ENCODE results near the gene GAD1.

GAD1 gene

DNA sequence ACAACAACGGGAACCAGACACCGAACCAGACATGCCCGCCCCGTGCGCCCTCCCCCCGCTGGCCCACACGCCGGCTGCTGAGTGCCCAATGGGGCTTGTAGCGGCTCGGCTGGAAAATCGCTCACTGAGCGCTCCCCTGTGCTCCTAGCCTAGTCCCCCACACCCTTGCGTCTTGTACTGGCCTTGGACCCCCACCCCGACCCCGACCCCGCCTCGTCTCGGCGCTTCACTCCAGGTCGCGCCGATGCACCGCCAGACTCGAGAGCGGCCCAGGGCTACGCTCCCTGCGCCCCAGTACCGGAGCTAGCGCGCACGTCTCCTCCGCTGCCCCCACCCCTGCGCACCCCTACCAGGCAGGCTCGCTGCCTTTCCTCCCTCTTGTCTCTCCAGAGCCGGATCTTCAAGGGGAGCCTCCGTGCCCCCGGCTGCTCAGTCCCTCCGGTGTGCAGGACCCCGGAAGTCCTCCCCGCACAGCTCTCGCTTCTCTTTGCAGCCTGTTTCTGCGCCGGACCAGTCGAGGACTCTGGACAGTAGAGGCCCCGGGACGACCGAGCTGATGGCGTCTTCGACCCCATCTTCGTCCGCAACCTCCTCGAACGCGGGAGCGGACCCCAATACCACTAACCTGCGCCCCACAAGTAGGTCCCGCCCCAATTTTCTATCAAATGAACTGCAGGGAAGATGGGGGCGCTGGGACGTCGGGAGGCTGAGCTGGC, 1.5 kb downstream of the GAD1 start:
- DNase-seq, result no peak

DNA sequence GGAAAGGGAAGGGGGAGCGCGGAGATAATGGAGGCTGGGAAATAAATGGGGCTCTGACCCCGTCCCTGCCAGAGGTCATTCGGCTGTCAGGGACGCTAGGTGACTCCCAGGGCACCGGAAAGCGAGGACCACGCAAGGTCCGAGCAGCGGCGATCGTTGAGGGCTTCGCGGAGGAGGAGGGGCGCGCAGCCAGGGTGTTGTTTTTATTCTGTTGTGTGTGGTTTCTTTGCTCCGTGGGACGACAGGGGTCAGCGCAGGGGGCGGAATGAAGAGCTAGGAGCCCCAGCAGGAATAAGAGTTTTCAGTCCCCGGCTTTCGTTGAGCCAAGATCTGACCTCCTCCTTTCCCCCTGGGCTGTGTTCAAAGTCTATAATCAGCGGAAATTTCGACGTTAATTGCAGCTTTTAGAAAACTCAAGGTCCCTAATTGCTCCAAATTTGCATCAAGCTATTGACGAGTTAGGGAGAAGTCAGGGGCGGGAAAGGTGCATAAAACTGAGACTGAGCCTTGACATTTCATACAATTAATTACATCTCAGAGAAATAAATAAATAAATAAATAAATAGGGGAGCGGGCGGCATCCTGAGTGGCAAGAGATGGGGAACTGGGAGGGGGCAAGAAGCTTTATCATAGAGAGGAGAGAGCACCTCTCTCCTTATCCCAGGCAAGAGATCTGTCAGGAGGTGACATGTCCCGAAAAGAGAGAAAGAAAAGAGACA, 2.2 kb downstream of the GAD1 start:
- peak; percentile 20 for DNase-seq

DNA sequence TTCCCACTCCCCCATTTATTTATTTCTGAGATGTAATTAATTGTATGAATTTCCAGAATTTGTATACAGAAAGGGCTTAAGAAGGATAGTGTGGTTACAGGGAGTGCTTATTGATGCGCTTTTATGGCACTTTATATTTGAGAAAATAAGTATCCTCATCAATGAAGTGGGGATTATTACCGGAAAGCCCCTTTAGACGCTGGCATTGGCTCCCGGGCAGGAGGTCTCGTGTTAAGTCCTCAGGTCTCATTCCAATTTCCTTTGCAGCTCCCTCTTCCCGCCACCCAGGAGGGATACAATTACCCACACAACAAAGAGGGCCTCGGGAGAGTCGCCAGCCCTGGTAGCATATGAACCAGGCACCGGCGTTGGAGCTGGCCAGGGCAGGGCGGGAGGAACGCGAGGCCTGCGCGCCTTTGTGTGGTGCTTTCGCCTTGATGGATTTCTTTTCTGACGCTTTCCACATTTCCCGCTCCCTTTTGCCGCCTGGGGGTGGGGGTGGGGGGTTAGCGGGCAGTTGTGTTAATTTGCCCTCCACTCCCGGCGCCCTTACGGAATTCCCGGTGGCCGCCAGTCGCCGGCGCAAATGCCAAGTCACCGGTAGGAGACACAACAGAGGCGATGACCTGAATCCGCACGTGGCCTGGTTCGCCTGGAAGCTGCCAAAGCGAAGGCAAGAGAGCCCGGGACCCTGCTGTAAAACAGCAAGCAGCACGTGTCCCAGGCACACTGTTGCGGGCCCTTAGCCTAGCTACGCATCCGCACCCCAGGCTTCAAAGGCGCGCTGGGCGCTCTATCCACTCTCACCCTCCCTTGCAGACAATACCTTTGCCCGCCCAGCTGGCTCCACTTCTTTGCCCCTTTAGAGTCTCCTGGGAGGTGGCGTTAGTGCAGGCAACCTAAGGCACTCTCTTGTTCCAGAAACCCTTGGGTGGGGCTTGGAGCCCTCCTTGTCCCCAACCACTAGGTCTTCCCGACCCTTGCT, 3.3 kb downstream of the GAD1 start:
- no peak for DNase-seq

DNA sequence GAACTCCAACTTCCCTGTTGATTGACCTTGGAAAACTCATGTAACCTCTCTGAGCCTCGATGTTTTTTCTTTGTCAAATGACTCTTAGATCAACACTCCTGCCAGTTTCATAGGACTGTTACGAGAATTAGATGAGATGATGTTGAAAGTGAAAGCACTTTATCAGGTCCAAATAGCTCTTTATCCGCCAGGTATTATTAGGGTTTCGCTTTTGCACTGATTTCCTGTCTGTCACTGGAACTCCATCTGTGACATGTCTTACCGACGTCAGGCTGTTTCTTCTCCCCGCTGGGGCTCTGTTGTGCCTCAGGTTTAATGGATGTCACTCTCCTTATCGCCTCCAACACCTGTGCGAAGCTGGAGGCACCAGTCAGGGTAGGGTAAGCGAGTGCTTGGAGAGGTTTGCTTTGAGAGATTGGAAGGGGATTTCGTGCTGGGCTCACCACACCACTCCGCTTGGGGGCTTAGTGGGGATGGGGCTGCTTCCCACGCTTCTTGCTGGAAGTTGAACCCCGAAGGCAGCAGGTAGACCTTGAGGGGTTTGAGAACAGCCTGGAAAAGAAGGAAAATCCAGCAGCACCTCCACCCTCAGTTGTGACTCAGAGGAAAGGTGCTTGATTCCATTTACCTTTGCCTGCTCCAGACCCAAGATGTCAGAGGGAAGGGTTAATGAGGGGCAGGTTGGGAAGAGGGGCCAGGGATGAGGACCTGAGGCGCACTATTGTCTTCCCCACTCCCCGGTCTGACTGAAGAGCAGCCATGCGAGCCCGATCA, 4.3 kb downstream of the GAD1 start:
- no peak for DNase-seq

DNA sequence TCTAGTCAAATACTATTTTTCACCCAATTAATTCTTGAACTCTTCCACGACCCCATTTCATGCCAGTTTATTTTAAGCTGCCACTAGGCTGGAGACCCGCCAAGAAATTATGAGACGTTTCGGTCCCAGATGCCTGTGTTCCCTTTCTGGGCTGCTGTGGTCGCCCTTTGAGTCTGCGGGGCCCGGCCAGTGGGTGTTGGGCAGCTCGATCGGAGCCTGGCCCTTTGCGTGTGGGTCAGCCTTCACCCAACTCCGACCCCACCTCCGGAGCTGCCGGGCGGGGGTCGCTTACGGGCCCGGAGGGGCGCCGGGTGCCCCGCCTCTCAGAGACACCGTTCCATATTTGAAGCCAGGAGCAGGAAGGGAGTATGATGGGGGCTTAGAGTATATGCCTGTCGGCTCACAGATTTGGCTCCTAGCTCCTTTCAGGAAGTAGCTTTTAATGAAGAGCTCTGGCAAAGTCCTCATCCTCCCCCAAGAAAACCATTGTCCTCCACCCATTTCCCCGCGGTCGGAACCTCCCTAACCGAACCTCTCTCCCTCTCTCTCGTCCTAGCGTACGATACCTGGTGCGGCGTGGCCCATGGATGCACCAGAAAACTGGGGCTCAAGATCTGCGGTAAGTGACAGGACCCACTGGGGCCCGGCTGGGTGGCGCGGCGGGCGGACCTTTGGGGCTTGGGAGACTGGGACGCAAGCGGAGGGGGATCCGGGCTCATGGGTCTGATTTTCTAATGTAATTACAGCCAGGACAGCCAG, 5.0 kb downstream of the GAD1 start:
- no peak for DNase-seq

DNA sequence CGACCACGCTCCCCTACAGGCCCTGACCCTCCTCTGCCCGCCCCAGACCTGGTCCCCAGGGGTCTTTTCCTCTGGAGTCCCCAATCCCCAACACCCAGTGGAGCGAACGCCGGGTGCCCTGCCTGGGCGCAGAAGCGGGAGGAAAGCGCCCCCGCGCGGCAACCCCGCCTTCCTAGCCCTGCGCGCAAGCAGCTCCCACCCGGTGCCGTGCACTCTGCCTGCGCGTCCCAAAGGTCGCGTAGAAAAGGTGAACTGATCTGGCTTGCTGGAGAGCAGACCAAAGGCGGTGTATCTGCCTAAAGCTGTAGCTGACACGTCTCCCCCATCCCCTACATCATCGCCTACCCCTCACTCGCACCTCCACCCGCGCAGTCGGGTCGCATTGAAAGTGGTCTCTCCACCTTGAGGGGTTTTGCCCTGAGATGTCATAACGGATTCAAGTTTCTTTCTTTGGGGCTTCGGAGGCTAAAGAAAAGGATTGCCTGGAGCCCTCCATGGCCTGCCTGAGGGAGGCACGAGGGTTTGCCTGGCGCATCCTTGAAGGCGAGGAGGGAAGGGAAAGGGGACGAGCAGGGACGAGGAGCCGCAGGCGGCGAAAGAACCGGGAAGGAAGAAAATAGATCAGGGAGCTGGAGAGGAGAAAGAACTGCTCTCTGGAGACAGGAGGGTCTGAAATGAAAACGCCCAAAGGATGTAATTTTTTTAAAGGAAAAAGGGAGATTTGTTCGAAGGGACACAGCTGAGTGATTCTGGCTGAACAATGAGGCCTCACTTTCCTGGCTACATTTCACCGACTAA, 5.8 kb downstream of the GAD1 start:
- DNase-seq, result no peak

DNA sequence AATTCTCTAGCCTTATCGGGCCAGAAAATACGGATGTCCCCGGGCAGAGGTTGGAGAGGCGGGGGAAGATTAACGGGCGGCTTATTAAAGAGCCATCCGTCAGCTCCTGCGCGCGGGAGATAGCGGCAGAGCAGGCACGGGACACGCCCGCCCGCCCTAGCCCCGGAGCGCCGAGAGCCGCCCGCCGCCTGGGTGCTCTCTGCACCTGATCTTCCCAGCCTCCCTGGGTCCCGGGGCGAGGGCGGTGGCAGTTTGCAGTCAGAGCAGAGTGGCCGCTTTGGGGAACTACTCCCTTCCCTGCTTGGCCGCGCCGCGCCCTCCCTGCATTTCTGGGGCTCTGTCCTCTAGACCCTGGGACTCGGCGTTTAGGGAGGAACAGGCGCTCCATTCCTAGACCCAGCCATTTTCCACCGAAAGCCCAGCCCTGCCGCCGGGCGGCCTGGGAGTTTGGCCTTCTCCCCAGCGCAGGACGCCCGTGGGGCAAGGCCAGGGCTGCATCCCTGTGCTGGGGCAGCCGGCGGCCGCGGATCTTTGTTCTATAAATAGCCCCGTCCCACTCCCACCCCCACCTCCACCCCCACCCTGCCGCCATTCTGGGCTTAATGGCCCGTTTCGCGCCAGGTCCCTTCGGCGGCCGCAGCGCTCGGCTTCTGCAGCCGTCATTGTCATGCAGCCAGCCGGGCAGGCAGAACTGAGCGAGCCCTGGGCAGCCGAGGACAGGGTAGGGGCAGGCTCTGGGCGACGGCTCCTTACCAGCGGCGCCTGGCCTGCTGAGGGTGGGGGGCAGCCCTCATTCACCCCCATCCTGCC, 6.6 kb downstream of the GAD1 start:
- DNase-seq, result no peak

DNA sequence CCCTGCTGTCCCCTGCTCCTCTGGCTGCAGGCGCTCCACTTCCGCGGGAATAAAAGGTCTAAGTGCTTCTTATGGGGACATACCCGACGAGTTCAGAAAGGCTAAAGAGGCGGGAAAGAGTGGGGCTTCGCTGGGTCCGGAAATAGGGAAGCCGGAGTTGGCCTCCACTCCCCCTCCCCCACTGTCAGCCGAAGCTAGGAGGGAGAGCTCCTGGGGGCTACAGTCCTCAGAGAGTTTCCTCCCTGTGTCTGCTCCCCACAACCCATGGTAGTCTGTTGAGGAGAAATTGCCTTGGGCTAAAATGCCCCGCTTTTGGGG, 7.2 kb downstream of the GAD1 start:
- no peak for DNase-seq

DNA sequence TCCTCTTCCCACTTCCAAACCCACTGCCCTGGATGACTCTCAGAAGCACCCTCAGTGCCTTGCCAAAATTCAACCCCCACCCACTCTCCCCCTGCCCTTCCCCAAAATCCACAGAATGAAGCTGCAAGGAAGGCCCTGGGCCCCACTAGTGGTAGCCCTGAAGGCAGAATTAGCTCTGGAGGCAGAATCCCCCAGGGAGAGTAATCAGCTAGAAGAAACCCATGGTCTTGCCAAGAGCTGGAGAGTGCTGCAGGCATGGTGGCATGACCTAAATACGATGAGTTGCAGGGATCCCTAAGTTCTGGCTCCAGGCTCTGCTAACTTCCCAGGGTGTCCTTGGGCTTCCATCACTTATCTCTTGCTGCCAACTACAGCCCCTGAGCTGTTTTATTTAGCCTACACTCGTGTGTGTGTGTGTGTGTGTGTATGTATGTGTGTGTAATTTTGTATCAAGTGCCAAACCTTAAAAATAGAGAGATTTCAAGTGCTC, 7.9 kb downstream of the GAD1 start:
- DNase-seq, result no peak

DNA sequence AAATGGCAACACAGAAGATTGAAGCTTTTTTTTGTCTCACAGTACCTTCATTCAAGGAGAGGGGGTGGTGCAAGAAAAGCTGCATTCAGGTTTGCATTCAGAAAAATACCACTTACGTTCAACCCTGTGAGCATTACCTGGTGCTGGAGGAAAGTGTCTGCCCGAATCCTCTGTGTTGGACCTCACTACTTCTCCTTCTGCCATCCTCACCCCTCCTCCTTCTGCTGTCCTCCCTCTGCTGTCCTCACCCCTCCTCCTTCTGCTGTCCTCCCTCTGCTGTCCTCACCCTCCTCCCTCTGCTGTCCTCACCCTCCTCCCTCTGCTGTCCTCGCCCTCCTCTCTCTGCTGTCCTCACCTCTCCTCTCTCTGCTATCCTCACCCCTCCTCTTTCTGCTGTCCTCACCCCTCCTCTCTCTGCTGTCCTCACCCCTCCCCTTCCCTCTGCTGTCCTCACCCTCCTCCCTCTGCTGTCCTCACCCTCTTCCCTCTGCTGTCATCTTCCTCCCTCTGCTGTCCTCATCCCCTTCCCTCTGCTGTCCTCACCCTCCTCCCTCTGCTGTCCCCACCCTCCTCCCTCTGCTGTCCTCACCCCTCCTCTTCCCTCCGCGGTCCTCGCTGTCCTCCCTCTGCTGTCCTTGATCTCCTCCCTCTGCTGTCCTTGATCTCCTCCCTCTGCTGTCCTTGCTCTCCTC, 11.3 kb downstream of the GAD1 start:
- DNase-seq, result no peak

DNA sequence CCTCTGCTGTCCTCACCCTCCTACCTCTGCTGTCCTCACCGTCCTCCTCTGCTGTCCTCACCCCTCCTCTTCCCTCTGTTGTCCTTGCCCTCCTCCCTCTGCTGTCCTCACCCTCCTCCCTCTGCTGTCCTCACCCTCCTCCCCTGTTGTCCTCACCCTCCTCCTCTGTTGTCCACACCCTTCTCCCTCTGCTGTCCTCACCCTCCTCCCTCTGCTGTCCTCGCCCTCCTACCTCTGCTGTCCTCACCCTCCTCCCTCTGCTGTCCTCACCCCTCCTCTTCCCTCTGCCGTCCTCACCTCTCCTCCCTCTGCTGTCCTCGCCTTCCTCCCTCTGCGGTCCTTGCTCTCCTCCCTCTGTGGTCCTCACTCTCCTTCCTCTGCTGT, 11.8 kb downstream of the GAD1 start:
- no peak for DNase-seq

DNA sequence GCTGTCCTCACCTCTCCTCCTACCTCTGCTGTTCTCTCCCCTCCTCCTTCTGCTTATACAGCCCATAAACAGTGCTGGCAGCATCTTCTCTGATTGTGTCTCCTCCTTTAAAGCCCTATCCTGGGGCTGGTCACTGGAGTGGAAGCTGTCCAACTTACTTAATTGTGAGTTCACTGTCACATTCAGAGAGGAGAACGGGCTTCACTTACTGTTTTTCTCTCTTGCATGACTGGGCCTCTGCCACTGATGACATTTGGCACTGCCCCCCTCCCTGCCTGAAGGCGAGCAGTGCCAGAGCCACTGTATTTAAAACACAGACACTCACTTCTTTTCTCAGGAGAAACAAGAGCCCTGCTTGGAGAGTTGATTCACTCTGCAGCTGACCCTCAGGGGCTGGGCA, 12.3 kb downstream of the GAD1 start:
- no peak for DNase-seq

DNA sequence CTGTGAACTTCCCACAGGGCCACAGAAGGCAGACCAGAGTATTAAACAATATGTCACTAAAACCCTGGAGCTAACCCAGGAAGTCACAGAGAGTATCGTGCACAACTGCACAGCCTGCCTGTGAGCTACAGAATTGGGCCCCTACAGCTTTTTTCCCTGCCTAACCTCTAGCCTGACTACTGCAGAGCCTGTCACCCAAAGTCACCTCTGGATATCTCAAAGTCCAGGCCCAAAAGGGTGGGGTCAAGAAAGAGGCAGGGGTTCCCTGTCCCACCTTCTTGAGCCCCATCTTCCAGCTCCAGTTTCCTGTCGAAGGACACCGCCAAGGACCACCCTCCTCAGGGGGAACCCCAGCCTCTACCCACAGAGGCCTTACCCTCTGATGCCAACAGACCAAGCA, 13.5 kb downstream of the GAD1 start:
- no peak for DNase-seq

DNA sequence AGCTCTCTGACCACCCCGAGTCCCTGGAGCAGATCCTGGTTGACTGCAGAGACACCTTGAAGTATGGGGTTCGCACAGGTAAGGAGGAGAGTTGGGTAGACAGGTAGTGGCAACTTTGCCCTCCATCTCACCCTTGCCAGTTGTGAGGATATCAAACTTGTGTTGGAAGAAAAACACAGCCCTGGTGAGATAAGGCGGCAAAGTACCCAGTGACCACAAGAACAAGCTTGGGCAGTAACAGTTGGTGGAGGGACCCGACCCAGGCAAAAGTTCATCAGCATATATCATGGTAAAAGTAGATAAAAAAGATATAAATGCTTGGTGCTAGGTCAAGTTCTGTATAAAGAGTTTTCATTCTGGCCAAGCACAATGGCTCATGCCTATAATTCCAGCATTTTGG, 14.4 kb downstream of the GAD1 start:
- no peak for DNase-seq

DNA sequence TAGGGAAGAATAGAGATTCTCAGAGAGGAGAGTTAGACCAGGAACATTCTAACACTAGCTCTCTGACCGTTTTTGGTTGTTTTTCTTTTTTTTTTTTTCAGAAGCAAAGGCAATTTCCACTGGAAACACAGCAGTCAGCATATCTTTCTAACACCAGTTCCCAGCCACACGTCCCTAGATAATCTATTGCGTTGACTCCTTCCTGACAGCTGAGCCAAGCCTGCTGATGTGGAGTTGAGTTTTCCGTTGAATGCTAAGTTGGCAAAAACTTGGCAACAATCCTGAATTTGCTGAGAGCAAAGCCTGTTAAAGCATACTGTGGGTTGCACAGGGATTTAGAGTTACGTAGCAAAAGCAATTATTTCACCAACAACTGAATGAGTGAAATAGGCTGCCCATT, 19.3 kb downstream of the GAD1 start:
- no peak for DNase-seq

DNA sequence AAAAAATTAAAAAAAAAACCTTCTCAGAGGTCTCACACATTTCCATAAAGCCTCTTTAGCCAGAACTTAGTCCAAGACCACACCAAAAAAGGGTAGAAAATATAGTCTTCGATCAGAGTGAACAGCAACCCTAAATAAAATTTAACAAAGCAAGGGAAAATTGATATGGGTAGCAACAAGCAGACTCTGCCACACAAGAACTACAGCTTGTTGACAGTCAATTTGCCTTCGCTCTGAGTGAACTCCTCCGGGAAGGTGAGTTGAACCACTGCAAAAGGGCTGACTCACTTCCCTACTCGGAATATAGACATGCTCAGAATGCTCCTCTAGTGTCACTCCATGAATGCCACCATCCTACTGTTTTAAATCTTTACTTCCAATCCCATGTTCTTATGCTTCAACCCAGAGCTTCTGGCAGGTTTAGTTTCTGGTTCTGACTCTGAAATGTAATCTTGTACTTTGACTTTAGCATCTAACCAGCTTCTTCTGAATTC, 24.1 kb downstream of the GAD1 start:
- DNase-seq, result no peak

DNA sequence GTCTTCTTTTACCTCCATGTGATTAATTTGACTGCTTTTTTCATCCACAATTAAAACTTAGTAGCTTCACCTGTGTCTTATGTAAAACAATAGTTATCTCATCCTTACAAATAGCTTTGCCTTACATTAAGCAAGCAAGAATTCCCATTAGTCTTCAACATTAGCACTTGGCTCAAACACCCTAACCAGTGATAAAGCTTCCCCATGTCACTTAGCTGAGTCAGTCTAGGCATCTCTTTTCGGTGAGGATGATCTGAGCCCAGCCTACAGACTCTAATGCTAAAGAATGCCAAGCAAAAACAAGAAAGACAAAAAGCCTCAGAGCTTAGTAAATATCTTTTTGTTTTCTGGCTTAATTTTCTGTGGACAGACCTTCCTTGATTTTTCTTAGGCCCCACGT, 26.1 kb downstream of the GAD1 start:
- DNase-seq, result no peak

DNA sequence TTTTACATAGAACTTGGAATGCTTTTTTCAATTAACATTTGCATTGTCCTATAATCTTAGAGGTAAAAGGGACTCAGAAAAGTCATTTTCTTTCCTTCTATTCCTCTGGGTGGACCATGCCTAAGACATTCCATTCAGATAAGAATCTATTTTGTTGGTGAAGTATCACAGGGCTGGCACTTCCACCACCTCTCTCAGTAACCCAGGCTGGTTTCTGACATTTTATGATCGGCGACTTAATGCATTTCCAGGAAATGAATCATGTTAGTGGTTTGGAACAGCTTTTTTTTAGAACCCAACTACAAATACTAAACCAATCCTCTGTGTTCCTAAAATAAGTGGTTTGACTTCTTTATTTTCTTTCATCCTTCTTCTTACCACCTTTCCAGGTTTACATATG, 27.0 kb downstream of the GAD1 start:
- DNase-seq, result no peak

DNA sequence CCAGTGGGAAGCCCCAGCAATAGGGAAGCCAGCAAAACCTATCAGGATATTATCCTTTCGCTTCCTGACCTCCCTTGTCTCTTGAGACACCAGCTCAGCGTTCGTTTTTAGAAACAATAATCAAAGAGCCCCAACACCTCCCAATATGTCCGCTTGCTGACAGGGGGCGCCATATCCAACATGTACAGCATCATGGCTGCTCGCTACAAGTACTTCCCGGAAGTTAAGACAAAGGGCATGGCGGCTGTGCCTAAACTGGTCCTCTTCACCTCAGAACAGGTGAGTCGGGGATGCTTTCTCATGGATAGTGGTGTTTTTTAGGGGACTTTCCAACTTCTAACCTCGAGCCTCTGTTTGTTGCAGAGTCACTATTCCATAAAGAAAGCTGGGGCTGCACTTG, 28.7 kb downstream of the GAD1 start:
- DNase-seq, result no peak

DNA sequence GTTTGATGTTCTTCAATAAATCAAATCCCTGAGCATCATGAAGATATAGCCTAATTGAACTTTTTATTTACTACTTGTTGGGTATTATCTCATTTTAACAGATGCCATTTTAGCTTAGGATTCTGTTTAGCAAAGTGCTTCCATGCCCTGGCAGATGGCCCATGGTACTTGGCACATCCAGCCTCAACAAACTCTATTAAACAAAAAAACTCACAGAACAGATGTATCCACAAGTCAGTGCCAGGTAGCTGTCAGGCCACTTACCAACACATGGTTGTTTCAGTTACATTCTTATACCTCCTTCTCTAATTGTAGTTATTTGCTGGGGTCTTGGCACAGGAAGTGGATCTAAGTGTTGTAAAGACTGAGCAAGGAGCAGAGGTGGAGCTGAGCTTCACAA, 29.6 kb downstream of the GAD1 start:
- DNase-seq, result no peak
